Nephron (organoid): ENCODE measurements around the gene TMEM151B.
"Not testable (repeated sequence)": the region's sequence is repeated elsewhere in the genome, so short reads cannot be mapped to it uniquely, and the experiment has no call there.

Experiments
- H3K27ac Mint-ChIP-seq, 3 experiments: 2 replicates each; pipeline ENCODE4 v1.8.0; 2020; ENCODE audit warnings: mixed read lengths in 3 of 3, mild to moderate bottlenecking in 2 of 3, moderate library complexity in 1 of 3
- H3K27me3 Mint-ChIP-seq: 2 replicates; pipeline ENCODE4 v1.8.0; 2021; ENCODE audit warnings: low read depth, mild to moderate bottlenecking, moderate library complexity, mixed read lengths
- H3K36me3 Mint-ChIP-seq: 2 replicates; pipeline ENCODE4 v1.8.0; 2020; ENCODE audit warnings: low read depth, mixed read lengths
- H3K4me1 Mint-ChIP-seq: 2 replicates; pipeline ENCODE4 v1.8.0; 2020; ENCODE audit warnings: mixed read lengths
- H3K4me3 Mint-ChIP-seq, 3 experiments: 2 replicates each; pipeline ENCODE4 v1.8.0; 2020; ENCODE audit warnings: mild to moderate bottlenecking in 3 of 3, mixed read lengths in 3 of 3, moderate library complexity in 2 of 3
- H3K9me3 Mint-ChIP-seq: 2 replicates; pipeline ENCODE4 v1.8.0; 2020; ENCODE audit warnings: mixed read lengths
- TF ChIP-seq, protein P1 (sequence below), 3 experiments: fragments of 200-600 bp; sonication (generic); IDR thresholded peaks; one replicate each; pipeline ENCODE4 v1.5.0; 2021; ENCODE audit warnings: antibody characterized with exemption in 3 of 3; ENCODE audit not compliant: unreplicated experiment in 3 of 3

Gene TMEM151B

DNA sequence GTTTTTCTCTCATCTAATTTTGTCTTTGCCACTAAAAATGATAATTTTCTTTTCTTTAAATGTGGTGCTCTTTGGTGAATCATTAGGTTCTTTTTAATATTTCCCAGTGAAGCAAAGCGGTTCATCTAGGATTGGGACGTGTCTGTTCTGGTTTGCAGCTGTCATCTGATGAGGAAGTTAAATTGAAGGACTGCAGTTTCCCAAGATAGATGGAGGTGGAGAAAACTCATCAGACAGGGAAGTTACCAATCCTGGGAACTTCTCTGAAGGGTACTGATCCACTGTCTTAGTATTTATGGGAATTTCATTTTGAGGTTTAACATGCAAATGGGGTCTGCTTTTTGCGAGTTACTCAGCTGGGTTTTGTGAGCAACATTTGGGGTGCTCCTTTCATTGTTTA lies 45.3 kb downstream of the TMEM151B start:
- peak overlapping the region in 1 of 3 experiments; percentile 55 for H3K4me3 Mint-ChIP-seq
- no peak overlapping the region for H3K27ac Mint-ChIP-seq

DNA sequence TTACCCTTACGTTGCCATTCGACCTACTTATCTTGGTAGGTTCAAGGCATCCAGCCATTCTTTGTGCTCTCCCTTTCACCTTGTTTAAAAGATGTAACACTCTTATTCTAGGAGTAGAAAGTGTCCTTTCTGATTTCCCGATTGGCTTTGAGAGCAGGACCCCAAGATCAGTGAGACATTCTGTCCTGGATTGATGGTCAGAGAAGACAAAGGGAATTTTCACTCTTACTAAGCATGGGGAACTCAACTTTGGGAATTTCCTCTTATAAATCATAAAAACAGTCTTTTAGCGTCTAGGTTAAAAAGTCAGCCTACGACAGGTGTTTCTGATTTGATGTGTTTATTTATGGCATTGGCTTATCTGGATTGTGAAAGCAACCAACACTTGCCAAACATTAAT lies 45.7 kb downstream of the TMEM151B start:
- Mint-ChIP-seq H3K27ac (no peak overlapping the region), H3K4me1 (peaks cover 14% of the 10 kb centered on the region), H3K27me3 (peaks cover 23% of the 10 kb centered on the region), H3K4me3 (peak overlapping the region in 1 of 3 experiments; percentile 23), H3K9me3 (no peaks in the 10 kb centered on the region), H3K36me3 (peaks cover 9% of the 10 kb centered on the region)
- TF ChIP-seq, protein P1, sequence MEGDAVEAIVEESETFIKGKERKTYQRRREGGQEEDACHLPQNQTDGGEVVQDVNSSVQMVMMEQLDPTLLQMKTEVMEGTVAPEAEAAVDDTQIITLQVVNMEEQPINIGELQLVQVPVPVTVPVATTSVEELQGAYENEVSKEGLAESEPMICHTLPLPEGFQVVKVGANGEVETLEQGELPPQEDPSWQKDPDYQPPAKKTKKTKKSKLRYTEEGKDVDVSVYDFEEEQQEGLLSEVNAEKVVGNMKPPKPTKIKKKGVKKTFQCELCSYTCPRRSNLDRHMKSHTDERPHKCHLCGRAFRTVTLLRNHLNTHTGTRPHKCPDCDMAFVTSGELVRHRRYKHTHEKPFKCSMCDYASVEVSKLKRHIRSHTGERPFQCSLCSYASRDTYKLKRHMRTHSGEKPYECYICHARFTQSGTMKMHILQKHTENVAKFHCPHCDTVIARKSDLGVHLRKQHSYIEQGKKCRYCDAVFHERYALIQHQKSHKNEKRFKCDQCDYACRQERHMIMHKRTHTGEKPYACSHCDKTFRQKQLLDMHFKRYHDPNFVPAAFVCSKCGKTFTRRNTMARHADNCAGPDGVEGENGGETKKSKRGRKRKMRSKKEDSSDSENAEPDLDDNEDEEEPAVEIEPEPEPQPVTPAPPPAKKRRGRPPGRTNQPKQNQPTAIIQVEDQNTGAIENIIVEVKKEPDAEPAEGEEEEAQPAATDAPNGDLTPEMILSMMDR (IDR thresholded peaks at IDR 0.05; ENCODE audit: unreplicated experiment in 3 of 3) = no peak

More for the DNA sequence above, 45.3 kb downstream of the TMEM151B start:
- H3K36me3 Mint-ChIP-seq = peaks cover 13% of the 10 kb centered on the region
- peaks cover 21% of the 10 kb centered on the region for H3K27me3 Mint-ChIP-seq
- TF ChIP-seq, protein P1 (IDR thresholded peaks at IDR 0.05; ENCODE audit: unreplicated experiment in 3 of 3) = no peak
- H3K4me1 Mint-ChIP-seq = peaks cover 14% of the 10 kb centered on the region
- no peaks in the 10 kb centered on the region for H3K9me3 Mint-ChIP-seq

DNA sequence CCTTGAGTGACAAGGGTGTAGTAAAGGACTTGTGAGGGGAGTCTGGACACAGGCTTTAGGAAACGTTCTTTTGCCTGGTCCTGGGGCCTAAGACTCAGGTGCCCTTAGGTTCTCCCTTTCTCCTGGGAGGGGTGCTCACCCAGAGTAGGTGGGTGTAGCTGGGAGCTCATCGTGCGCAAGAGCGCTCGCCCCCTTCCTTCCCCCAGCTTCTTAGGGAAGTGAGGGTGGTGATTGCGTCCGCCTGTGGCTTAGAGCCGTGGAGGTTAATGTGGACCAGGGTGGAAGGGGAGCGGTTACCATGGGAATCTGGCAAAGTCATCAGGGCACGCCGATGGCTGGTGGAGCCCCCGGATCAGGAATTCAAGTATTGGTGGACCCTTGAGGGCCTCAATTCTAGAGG lies 46.2 kb downstream of the TMEM151B start:
- TF ChIP-seq, protein P1 (IDR thresholded peaks at IDR 0.05; ENCODE audit: unreplicated experiment in 3 of 3) = no peak
- H3K27me3 Mint-ChIP-seq = peaks cover 23% of the 10 kb centered on the region
- H3K4me1 Mint-ChIP-seq = peaks cover 14% of the 10 kb centered on the region
- H3K27ac Mint-ChIP-seq = no peak overlapping the region
- H3K36me3 Mint-ChIP-seq = peaks cover 6% of the 10 kb centered on the region
- no peaks in the 10 kb centered on the region for H3K9me3 Mint-ChIP-seq
- H3K4me3 Mint-ChIP-seq = no peak overlapping the region

DNA sequence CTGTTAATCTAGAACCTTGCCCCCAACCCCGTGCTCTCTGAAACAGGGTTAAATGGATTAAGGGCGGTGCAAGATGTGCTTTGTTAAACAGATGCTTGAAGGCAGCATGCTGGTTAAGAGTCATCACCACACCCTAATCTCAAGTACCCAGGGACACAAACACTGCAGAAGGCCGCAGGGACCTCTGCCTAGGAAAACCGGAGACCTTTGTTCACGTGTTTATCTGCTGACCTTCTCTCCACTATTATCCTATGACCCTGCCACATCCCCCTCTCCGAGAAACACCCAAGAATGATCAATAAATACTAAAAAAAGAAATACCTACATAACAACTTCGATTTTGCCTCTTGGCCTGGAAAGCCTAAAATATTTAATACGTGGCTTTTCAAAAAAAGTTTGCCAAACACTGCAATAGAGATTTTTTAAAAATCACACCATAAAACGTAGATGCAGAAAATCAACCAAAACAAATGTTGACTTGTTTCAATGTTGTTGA lies 46.9 kb downstream of the TMEM151B start:
- not testable (repeated sequence) for H3K36me3 Mint-ChIP-seq, H3K4me3 Mint-ChIP-seq, H3K27ac Mint-ChIP-seq, H3K4me1 Mint-ChIP-seq, H3K9me3 Mint-ChIP-seq
- H3K27me3 Mint-ChIP-seq = peaks cover 23% of the 10 kb centered on the region

DNA sequence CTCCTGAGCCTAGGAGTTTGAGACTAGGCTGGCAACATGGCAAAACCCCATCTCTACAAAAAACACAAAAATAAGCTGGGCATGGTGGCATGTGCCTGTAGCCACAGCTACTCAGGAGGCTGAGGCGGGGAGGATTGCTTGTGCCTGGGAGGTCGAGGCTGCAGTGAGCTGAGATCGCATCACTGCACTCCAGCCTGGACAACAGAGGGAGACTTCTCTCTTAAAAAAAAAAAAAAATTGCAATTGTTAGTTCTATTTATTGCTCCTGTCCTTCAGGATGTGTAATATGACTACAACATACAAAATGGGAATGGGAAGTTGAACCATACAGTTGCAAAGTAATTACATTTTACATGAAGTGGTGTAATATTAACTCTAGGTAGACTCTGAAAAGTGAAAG lies 51.0 kb downstream of the TMEM151B start:
- Mint-ChIP-seq H3K36me3 (no peaks in the 10 kb centered on the region), H3K27me3 (peaks cover 29% of the 10 kb centered on the region), H3K4me3 (no peak overlapping the region), H3K9me3 (no peaks in the 10 kb centered on the region), H3K27ac (no peak overlapping the region), H3K4me1 (no peaks in the 10 kb centered on the region)
- TF ChIP-seq, protein P1 (IDR thresholded peaks at IDR 0.05; ENCODE audit: unreplicated experiment in 3 of 3) = no peak

DNA sequence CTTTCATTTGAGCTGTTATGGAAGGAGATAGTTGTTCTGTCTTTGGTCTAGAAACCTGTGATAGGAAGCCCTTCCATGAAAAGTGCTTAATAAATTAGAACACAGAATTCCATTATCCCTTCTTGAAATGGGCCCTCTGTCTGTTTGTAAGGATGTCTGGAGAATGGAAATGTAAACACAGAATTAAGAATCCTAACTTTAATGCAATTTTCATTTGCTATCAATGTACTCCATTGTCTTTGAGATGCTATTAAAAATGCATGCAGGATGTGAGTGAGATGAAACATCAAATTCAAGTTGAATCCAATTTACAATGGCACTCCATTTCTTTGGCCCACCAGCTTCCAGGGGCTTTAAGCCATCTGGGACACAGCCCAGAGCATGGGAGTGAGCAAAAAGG lies 56.8 kb downstream of the TMEM151B start:
- peaks cover 28% of the 10 kb centered on the region for H3K27me3 Mint-ChIP-seq
- no peaks in the 10 kb centered on the region for H3K4me1 Mint-ChIP-seq
- no peak overlapping the region for H3K27ac Mint-ChIP-seq
- TF ChIP-seq, protein P1 (IDR thresholded peaks at IDR 0.05; ENCODE audit: unreplicated experiment in 3 of 3) = no peak
- H3K9me3 Mint-ChIP-seq = no peaks in the 10 kb centered on the region
- H3K36me3 Mint-ChIP-seq = no peaks in the 10 kb centered on the region
- H3K4me3 Mint-ChIP-seq = no peak overlapping the region
